Loucy (cell line): ENCODE data around the gene KCNK7.

Experiments
- CTCF ChIP-seq: fragments of 200-600 bp; sonication (generic); conservative IDR thresholded peaks from 2 replicates; pipeline ENCODE4 v1.5.1; 2014; ENCODE audit warnings: mild to moderate bottlenecking, antibody characterized with exemption, low read length
- EZH2phosphoT487 ChIP-seq: fragments of 200-600 bp; IDR thresholded peaks from 2 replicates; pipeline ENCODE4 v1.6.1; 2018; ENCODE audit warnings: antibody characterized with exemption, mild to moderate bottlenecking, moderate library complexity, borderline replicate concordance

- TF ChIP-seq CTCF, result no peak
- no peak for TF ChIP-seq EZH2phosphoT487
Observed at GRCh38 chr11:65611028-65611757, 15.6 kb upstream of the KCNK7 start.
